Endothelial cell (in vitro differentiated cells): ENCODE data around the gene IGIP. TPM values are rescaled to one million over a fixed set of nuclear protein-coding genes. Genes with fewer than 3 reads are reported as not detected.

Source experiments
- DNase-seq: peaks from one replicate; pipeline ENCODE4 v3.0.0; 2021; ENCODE audit warnings: low spot score
- H3K27ac Mint-ChIP-seq: one replicate; pipeline ENCODE4 v1.8.0; 2021; ENCODE audit warnings: mixed read lengths, inconsistent platforms; ENCODE audit not compliant: unreplicated experiment
- H3K27me3 Mint-ChIP-seq: one replicate; pipeline ENCODE4 v1.8.0; 2021; ENCODE audit warnings: mild to moderate bottlenecking, moderate library complexity, mixed read lengths, inconsistent platforms; ENCODE audit not compliant: unreplicated experiment
- H3K36me3 Mint-ChIP-seq: one replicate; pipeline ENCODE4 v1.8.0; 2021; ENCODE audit warnings: mild to moderate bottlenecking, low read depth, mixed read lengths, inconsistent platforms; ENCODE audit not compliant: unreplicated experiment
- H3K4me1 Mint-ChIP-seq: one replicate; pipeline ENCODE4 v1.8.0; 2021; ENCODE audit warnings: mild to moderate bottlenecking, mixed read lengths, inconsistent platforms; ENCODE audit not compliant: unreplicated experiment
- H3K4me3 Mint-ChIP-seq: one replicate; pipeline ENCODE4 v1.8.0; 2021; ENCODE audit warnings: mild to moderate bottlenecking, mixed read lengths, inconsistent platforms; ENCODE audit not compliant: unreplicated experiment
- H3K9me3 Mint-ChIP-seq: one replicate; pipeline ENCODE4 v1.8.0; 2021; ENCODE audit warnings: mixed read lengths, inconsistent platforms; ENCODE audit not compliant: unreplicated experiment
- total RNA-seq: library from RNA; stranded (reverse); fragmentation: NEBNext Ultra II Directional; extraction: Animal tissue kit (Norgen Biotek cat#: 25700); gene quantifications from one replicate; pipeline ENCODE4 v1.2.1, GENCODE V29; 2021; ENCODE audit not compliant: unreplicated experiment
- TF ChIP-seq, protein P1 (sequence below): fragments of 200-600 bp; sonication (generic); IDR thresholded peaks from one replicate; pipeline ENCODE4 v1.5.0; 2021; ENCODE audit warnings: antibody characterized with exemption; ENCODE audit not compliant: unreplicated experiment

IGIP gene
- total RNA-seq, 1 donor from 2014 or later: 1.3 TPM

- Mint-ChIP-seq H3K27me3 (peaks cover 13% of the 10 kb centered on the region), H3K36me3 (no peaks in the 10 kb centered on the region), H3K9me3 (no peaks in the 10 kb centered on the region), H3K4me3 (no peak overlapping the region), H3K4me1 (peaks cover 11% of the 10 kb centered on the region), H3K27ac (no peak overlapping the region)
- DNase-seq: no peak
- TF ChIP-seq, protein P1, sequence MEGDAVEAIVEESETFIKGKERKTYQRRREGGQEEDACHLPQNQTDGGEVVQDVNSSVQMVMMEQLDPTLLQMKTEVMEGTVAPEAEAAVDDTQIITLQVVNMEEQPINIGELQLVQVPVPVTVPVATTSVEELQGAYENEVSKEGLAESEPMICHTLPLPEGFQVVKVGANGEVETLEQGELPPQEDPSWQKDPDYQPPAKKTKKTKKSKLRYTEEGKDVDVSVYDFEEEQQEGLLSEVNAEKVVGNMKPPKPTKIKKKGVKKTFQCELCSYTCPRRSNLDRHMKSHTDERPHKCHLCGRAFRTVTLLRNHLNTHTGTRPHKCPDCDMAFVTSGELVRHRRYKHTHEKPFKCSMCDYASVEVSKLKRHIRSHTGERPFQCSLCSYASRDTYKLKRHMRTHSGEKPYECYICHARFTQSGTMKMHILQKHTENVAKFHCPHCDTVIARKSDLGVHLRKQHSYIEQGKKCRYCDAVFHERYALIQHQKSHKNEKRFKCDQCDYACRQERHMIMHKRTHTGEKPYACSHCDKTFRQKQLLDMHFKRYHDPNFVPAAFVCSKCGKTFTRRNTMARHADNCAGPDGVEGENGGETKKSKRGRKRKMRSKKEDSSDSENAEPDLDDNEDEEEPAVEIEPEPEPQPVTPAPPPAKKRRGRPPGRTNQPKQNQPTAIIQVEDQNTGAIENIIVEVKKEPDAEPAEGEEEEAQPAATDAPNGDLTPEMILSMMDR: no peak
Measured at GRCh38 chr5:140147460-140147859, 21.7 kb downstream of the IGIP start.

DNA sequence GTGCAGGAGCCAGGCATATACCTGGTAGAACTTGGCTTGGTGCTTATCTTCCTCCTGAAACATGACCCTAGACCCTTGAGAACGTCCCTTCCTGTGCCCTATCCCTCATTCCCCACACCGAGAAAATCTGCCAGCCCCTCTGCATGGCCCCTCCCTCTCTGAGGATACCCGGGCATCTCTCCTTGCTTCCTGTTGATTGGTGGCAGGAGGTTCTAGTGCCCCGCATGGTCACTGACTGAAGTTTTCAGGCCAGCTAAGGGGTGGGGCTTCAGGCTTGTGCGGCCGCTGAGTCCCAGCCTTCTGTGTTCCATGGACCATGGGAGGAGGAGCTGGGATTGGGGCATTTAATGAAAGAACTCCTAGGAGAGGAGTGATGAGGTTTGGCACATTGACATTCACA is 22.8 kb downstream of the IGIP start:
- H3K4me3 Mint-ChIP-seq: no peak overlapping the region
- H3K4me1 Mint-ChIP-seq: peaks cover 15% of the 10 kb centered on the region
- TF ChIP-seq, protein P1: no peak
- peak; percentile 42 for DNase-seq
- H3K27ac Mint-ChIP-seq: no peak overlapping the region
- H3K36me3 Mint-ChIP-seq: no peaks in the 10 kb centered on the region
- peaks cover 11% of the 10 kb centered on the region for H3K27me3 Mint-ChIP-seq
- no peaks in the 10 kb centered on the region for H3K9me3 Mint-ChIP-seq

DNA sequence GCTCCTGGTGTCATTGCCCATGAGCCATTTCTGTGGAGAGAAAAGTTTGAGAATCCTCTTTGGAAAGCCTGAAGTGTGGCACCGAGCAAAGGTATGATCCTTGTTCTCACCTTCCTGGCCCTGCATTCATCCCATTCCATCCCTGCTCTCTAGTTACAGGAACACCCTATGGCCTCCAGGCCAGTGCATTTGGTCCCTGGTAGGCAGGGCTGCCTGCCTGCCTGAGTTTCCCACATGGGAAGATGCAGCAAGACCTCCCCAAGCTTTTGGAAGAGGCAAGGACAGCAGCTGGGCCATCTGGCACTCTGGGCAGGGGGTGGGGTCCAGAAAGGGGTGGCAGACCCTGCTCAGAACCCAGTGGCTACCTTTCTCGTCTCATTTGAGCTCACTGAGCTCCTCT is 24.5 kb downstream of the IGIP start:
- Mint-ChIP-seq H3K27ac (no peak overlapping the region), H3K27me3 (peaks cover 9% of the 10 kb centered on the region), H3K4me3 (no peak overlapping the region), H3K9me3 (no peaks in the 10 kb centered on the region), H3K36me3 (no peaks in the 10 kb centered on the region), H3K4me1 (peaks cover 22% of the 10 kb centered on the region)
- TF ChIP-seq, protein P1: no peak
- DNase-seq: no peak

GRCh38 chr5:140151144-140152021 is 25.6 kb downstream of the IGIP start:
- no peaks in the 10 kb centered on the region for H3K9me3 Mint-ChIP-seq
- H3K36me3 Mint-ChIP-seq: no peaks in the 10 kb centered on the region
- DNase-seq: no peak
- TF ChIP-seq, protein P1: no peak
- peaks cover 11% of the 10 kb centered on the region for H3K27me3 Mint-ChIP-seq
- no peak overlapping the region for H3K27ac Mint-ChIP-seq
- H3K4me3 Mint-ChIP-seq: no peak overlapping the region
- peaks cover 26% of the 10 kb centered on the region for H3K4me1 Mint-ChIP-seq
